ENCODE results near the gene SIX1.

The SIX1 gene

DNA sequence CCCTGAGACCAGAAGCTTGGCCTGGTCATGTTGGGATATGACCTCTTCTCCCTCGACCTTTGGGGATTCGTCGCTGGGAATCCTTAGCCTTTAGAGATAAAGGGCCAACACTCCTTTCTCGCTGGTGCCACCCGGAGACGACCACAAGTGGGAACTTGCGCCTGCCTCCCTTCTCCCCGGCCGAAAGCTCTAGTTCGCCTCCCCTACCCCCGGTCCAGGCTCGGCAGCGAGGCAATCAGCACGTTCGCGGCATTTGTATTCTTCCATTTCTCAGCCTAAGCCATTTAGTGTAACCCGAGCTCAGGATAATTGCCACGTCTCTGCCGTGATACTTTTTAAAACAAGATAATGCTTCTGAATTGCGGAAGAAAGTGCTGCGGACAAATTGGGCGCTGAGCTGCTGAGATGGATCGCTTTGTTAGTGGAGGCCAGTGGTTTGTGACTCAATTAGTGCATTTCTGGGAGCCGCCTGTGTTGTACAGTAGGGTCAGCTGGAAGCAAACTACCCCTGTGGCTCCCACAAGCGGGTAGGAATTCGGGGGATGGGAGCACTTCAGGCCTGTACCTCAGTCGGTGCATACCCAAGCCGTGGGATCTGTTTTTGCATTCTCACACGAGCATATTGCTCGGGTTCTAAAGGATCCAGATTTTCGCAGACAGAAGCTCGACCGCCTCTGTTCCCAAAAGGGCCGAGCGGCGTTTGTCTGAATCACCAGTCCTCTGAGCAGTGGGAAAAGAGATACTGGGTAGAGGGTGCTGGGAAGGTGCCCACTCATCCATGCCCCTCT lies 6.8 kb upstream of the SIX1 start:
- H3K4me3 ChIP-seq (ENCODE audit: severe bottlenecking): no peak overlapping the region
- H3K36me3 ChIP-seq (ENCODE audit: low read depth): no peaks in the 10 kb centered on the region
- H3K4me1 ChIP-seq (ENCODE audit: insufficient read depth, poor library complexity, severe bottlenecking): peaks cover 6% of the 10 kb centered on the region
- DNase-seq (ENCODE audit: low spot score) (no peak), ATAC-seq (ENCODE audit: low read depth) (no peak)
- TF ChIP-seq, protein P1, sequence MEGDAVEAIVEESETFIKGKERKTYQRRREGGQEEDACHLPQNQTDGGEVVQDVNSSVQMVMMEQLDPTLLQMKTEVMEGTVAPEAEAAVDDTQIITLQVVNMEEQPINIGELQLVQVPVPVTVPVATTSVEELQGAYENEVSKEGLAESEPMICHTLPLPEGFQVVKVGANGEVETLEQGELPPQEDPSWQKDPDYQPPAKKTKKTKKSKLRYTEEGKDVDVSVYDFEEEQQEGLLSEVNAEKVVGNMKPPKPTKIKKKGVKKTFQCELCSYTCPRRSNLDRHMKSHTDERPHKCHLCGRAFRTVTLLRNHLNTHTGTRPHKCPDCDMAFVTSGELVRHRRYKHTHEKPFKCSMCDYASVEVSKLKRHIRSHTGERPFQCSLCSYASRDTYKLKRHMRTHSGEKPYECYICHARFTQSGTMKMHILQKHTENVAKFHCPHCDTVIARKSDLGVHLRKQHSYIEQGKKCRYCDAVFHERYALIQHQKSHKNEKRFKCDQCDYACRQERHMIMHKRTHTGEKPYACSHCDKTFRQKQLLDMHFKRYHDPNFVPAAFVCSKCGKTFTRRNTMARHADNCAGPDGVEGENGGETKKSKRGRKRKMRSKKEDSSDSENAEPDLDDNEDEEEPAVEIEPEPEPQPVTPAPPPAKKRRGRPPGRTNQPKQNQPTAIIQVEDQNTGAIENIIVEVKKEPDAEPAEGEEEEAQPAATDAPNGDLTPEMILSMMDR (IDR thresholded peaks at IDR 0.05; ENCODE audit: poor library complexity, severe bottlenecking): no peak
- no peaks in the 10 kb centered on the region for H3K27me3 ChIP-seq (ENCODE audit: insufficient read depth, poor library complexity, severe bottlenecking)
- no peak overlapping the region for H3K27ac ChIP-seq (ENCODE audit: poor library complexity, severe bottlenecking)
- no peaks in the 10 kb centered on the region for H3K9me3 ChIP-seq (ENCODE audit: severe bottlenecking)

DNA sequence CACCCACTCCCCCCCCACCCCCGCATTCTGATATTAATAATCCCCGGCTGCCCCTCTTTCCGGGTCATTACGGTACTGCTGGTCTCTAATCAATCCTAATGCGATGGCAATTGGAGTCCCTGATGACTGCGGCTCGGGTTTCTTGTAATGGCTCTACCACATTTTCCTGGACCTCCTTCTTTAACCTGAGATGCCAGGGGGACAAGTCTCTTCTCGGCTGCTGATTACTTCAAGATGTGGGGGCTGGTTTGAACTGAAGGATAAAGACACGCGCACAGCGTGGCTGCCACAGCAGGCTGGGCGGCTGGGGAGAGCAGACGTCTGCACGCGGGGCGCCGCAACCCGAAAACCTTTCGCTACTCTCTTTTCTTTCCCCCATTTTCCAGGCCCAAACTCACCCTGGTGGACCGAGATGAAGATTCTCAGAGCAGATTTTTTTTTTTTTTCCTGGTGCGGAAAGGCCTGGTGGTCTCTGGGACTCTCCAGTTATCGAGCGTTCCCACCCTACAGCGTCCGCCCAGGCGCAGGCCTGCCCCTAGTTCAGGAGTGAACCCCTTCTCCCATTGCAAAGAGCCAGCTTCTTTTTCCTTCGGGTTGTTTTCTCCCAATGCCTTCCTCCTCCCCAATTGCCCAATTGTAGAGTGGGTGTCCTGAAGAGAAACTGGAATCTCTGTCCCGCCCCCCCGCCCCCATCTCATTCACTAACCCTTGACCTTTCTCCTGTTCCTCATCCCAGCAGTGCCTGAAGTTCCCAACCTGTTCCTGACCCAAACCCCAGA lies 6.0 kb upstream of the SIX1 start:
- H3K4me3 ChIP-seq (ENCODE audit: severe bottlenecking): no peak overlapping the region
- DNase-seq (ENCODE audit: low spot score): no peak
- ATAC-seq (ENCODE audit: low read depth): no peak
- TF ChIP-seq, protein P1 (IDR thresholded peaks at IDR 0.05; ENCODE audit: poor library complexity, severe bottlenecking): no peak
- H3K4me1 ChIP-seq (ENCODE audit: insufficient read depth, poor library complexity, severe bottlenecking): peaks cover 6% of the 10 kb centered on the region
- no peak overlapping the region for H3K27ac ChIP-seq (ENCODE audit: poor library complexity, severe bottlenecking)
- H3K36me3 ChIP-seq (ENCODE audit: low read depth): no peaks in the 10 kb centered on the region
- H3K9me3 ChIP-seq (ENCODE audit: severe bottlenecking): no peaks in the 10 kb centered on the region
- H3K27me3 ChIP-seq (ENCODE audit: insufficient read depth, poor library complexity, severe bottlenecking): no peaks in the 10 kb centered on the region

DNA sequence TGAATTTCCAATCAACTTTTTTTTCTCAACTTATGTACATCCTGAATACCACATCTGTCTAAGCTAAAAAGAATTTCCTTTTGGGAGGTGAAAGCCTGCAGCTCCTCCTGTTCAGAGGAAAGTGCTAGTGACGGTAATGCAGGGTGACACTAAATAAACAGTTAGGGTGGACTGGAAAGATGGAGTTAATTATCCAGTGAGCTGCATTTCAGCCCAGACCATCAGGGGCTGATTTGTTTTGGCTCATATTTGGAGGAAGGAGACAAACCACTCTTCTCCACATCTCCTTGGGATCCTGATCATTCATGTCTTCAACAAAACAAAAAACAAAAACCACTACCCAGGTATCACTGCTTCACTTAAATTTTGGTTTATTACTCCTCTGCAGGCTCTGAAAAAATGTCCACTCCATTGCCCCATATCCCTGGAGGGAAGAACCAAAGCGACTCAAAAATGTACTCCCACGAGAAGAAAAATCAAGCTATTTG lies 5.1 kb upstream of the SIX1 start:
- TF ChIP-seq, protein P1 (IDR thresholded peaks at IDR 0.05; ENCODE audit: poor library complexity, severe bottlenecking): no peak
- no peaks in the 10 kb centered on the region for H3K9me3 ChIP-seq (ENCODE audit: severe bottlenecking)
- H3K27me3 ChIP-seq (ENCODE audit: insufficient read depth, poor library complexity, severe bottlenecking): no peaks in the 10 kb centered on the region
- H3K4me3 ChIP-seq (ENCODE audit: severe bottlenecking): no peak overlapping the region
- H3K4me1 ChIP-seq (ENCODE audit: insufficient read depth, poor library complexity, severe bottlenecking): peaks cover 6% of the 10 kb centered on the region
- no peak for DNase-seq (ENCODE audit: low spot score)
- H3K36me3 ChIP-seq (ENCODE audit: low read depth): no peaks in the 10 kb centered on the region
- no peak overlapping the region for H3K27ac ChIP-seq (ENCODE audit: poor library complexity, severe bottlenecking)
- ATAC-seq (ENCODE audit: low read depth): no peak

DNA sequence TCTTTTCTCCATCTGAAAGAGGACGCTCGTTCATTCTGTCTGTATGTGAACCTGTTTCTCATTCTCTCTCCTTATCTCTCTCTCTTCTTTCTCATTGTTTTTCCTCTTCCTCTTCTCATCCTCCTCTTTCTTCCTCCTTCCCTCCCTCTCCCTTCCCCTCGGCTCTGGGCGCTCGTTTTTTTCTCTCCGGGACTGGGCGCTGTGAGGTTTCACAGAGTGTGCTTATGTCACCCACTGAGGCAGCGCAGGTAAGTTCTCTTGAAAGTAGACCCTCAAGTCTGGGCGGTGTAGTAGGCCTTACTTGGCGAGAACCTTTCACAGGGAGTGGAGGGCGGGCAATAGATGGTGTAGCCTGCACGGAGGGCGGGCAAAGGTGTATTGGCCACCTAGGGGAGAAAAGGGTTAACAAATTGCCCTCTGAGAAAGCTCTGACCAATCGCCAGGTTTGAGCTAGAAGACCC lies 4.5 kb upstream of the SIX1 start:
- Histone ChIP-seq H3K27me3 (ENCODE audit: insufficient read depth, poor library complexity, severe bottlenecking) (no peaks in the 10 kb centered on the region), H3K4me3 (ENCODE audit: severe bottlenecking) (no peak overlapping the region), H3K9me3 (ENCODE audit: severe bottlenecking) (no peaks in the 10 kb centered on the region), H3K36me3 (ENCODE audit: low read depth) (no peaks in the 10 kb centered on the region), H3K27ac (ENCODE audit: poor library complexity, severe bottlenecking) (no peak overlapping the region), H3K4me1 (ENCODE audit: insufficient read depth, poor library complexity, severe bottlenecking) (peaks cover 3% of the 10 kb centered on the region)
- no peak for DNase-seq (ENCODE audit: low spot score)
- no peak for ATAC-seq (ENCODE audit: low read depth)
- TF ChIP-seq, protein P1 (IDR thresholded peaks at IDR 0.05; ENCODE audit: poor library complexity, severe bottlenecking): no peak
